Measurements from ENCODE around the gene LEPROT.
"Not testable (repeated sequence)": the region's sequence is repeated elsewhere in the genome, so short reads cannot be mapped to it uniquely, and the experiment has no call there.

LEPROT gene

GRCh38 chr1:65420590-65421350 is at the start of gene LEPROT, which contains the start of gene LEPR:
Gene LEPROT (plus strand): TSS chr1:65420668. CDS start chr1:65420725, 57 bp downstream.
Gene LEPR (plus strand): TSS chr1:65420668. CDS start chr1:65565566, 144,898 bp downstream.
- no peak for DNase-seq (ENCODE audit: low read depth, low spot score)

GRCh38 chr1:65371544-65371943 is 48.9 kb upstream of the LEPROT start:
- no peak for DNase-seq (ENCODE audit: low read depth, low spot score)

- no peak for DNase-seq (ENCODE audit: low read depth, low spot score)
These were observed 47.9 kb upstream of the LEPROT start for GRCh38 chr1:65372557-65372956.

- no peak for DNase-seq (ENCODE audit: low read depth, low spot score)
These were observed 42.8 kb upstream of the LEPROT start for GRCh38 chr1:65377496-65378246.

- DNase-seq (ENCODE audit: low read depth, low spot score) = no peak
These were observed 42.1 kb upstream of the LEPROT start for GRCh38 chr1:65378247-65378946.

- DNase-seq (ENCODE audit: low read depth, low spot score) = not testable (repeated sequence)
These were observed 36.0 kb upstream of the LEPROT start for GRCh38 chr1:65384426-65384825.

GRCh38 chr1:65386439-65386838 is 34.0 kb upstream of the LEPROT start:
- DNase-seq (ENCODE audit: low read depth, low spot score) = no peak

GRCh38 chr1:65387821-65388220 is 32.6 kb upstream of the LEPROT start:
- no peak for DNase-seq (ENCODE audit: low read depth, low spot score)

- DNase-seq (ENCODE audit: low read depth, low spot score) = no peak
These were observed 31.4 kb upstream of the LEPROT start for GRCh38 chr1:65388908-65389695.

- DNase-seq (ENCODE audit: low read depth, low spot score) = no peak
These were observed 28.0 kb upstream of the LEPROT start for GRCh38 chr1:65392497-65392896.

- no peak for DNase-seq (ENCODE audit: low read depth, low spot score)
These were observed 27.1 kb upstream of the LEPROT start for GRCh38 chr1:65393347-65393746.

- no peak for DNase-seq (ENCODE audit: low read depth, low spot score)
These were observed 26.5 kb upstream of the LEPROT start for GRCh38 chr1:65393928-65394327.

- no peak for DNase-seq (ENCODE audit: low read depth, low spot score)
These were observed 24.4 kb upstream of the LEPROT start for GRCh38 chr1:65395887-65396612.

- DNase-seq (ENCODE audit: low read depth, low spot score) = no peak
These were observed 22.4 kb upstream of the LEPROT start for GRCh38 chr1:65398083-65398482.

- no peak for DNase-seq (ENCODE audit: low read depth, low spot score)
These were observed 21.5 kb upstream of the LEPROT start for GRCh38 chr1:65399003-65399402.

- no peak for DNase-seq (ENCODE audit: low read depth, low spot score)
These were observed 18.9 kb upstream of the LEPROT start for GRCh38 chr1:65401612-65402011.

- DNase-seq (ENCODE audit: low read depth, low spot score) = no peak
These were observed 15.5 kb upstream of the LEPROT start for GRCh38 chr1:65404941-65405340.

- no peak for DNase-seq (ENCODE audit: low read depth, low spot score)
These were observed 12.6 kb upstream of the LEPROT start for GRCh38 chr1:65407877-65408276.

GRCh38 chr1:65409314-65409713 is 11.2 kb upstream of the LEPROT start:
- no peak for DNase-seq (ENCODE audit: low read depth, low spot score)

GRCh38 chr1:65409816-65410326 is 10.6 kb upstream of the LEPROT start:
- no peak for DNase-seq (ENCODE audit: low read depth, low spot score)
